Mesodermal cell (in vitro differentiated cells): Measurements from ENCODE around the gene MICAL3.
"Not testable (repeated sequence)": the region's sequence is repeated elsewhere in the genome, so short reads cannot be mapped to it uniquely, and the experiment has no call there.

Experiments
- H3K27ac ChIP-seq: 2 replicates; pipeline ENCODE4 v1.7.0; 2013; ENCODE audit warnings: mild to moderate bottlenecking, low read depth, low read length, moderate library complexity; ENCODE audit not compliant: severe bottlenecking
- H3K36me3 ChIP-seq: 2 replicates; pipeline ENCODE4 v1.7.1; 2013; ENCODE audit warnings: mild to moderate bottlenecking, low read length, moderate library complexity; ENCODE audit not compliant: control insufficient read depth, insufficient read depth
- H3K4me1 ChIP-seq: one replicate; pipeline ENCODE4 v1.7.1; 2013; ENCODE audit warnings: mild to moderate bottlenecking, low read length; ENCODE audit not compliant: insufficient read depth, control insufficient read depth, poor library complexity, severe bottlenecking
- H3K4me3 ChIP-seq: 2 replicates; pipeline ENCODE4 v1.7.0; 2013; ENCODE audit warnings: low read length, control low read depth, mild to moderate bottlenecking; ENCODE audit not compliant: insufficient read depth, poor library complexity, severe bottlenecking; ENCODE audit errors: extremely low read depth
- H3K9me3 ChIP-seq: 2 replicates; pipeline ENCODE4 v1.7.1; 2013; ENCODE audit warnings: mild to moderate bottlenecking, low read length, moderate library complexity; ENCODE audit not compliant: control insufficient read depth
- WGBS, 2 experiments: methylation state at CpG; one replicate each; pipeline ENCODE4 v1.1.5; 2013; ENCODE audit warnings: missing lambda C conversion rate in 2 of 2; ENCODE audit not compliant: insufficient coverage in 2 of 2; 5-methylcytosine and 5-hydroxymethylcytosine counted together

MICAL3 gene

DNA sequence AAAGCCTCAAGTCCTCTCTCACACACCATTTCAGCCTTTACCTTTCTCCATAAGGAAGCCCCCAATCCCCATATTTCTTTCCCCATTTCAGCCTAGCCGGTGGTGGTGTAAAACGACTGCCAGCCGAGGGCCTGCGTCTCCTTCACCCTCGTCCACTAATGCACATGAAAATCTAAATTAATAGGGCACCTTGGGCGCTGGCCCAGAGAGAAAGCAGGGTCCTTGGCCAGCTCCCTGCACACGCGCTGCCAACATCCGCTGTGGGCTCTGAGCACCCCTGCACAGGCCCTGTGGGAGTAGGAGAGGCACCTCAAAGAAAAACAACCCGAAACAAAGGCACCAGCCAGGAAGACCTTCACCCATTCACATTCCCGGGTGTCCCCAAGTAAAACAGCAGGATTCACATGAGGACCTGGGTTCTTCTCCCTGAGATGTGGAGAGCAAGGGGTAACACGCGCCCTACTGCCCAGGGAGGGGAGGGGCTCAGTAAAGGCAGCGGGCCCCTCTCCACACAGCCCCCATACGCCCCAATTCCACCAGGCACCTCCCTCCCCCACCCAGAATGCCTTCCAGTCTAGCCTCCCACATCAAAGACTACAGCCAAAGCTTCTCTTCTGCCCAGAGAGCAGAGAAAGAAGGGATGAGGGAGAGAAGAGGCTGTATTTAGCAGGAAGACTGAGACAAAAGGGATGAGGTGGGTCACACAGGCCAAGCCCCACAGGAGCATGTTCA, 79.0 kb downstream of the MICAL3 start:
- Histone ChIP-seq H3K4me3 (no peak overlapping the region), H3K27ac (no peak overlapping the region), H3K4me1 (peaks cover 34% of the 10 kb centered on the region), H3K36me3 (peaks cover 3% of the 10 kb centered on the region), H3K9me3 (no peaks in the 10 kb centered on the region)
- WGBS, 2 experiments, result 84 to 97% methylated on average over 5 to 11 of the region's 15 CpGs

DNA sequence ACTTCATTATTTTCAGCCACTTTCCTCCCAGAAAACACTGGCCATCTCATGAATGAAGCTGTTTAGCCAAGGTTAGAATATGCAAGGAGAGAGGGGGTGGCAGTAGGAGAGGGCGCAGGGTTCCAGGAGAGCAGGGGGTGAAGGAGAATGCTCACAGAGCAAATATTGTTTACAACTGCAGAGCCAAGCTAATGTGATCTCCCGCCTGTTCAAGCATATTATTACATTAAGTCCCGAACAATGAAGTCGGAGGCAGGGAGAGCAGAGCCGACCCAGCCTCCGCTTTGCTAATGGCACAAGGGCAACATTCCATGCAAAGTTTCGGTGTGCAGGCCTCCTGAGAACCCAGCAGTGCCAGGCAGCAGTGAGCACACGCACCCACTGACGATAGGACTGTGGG, 80.1 kb downstream of the MICAL3 start:
- peaks cover 36% of the 10 kb centered on the region for H3K4me1 ChIP-seq
- no peak overlapping the region for H3K4me3 ChIP-seq

DNA sequence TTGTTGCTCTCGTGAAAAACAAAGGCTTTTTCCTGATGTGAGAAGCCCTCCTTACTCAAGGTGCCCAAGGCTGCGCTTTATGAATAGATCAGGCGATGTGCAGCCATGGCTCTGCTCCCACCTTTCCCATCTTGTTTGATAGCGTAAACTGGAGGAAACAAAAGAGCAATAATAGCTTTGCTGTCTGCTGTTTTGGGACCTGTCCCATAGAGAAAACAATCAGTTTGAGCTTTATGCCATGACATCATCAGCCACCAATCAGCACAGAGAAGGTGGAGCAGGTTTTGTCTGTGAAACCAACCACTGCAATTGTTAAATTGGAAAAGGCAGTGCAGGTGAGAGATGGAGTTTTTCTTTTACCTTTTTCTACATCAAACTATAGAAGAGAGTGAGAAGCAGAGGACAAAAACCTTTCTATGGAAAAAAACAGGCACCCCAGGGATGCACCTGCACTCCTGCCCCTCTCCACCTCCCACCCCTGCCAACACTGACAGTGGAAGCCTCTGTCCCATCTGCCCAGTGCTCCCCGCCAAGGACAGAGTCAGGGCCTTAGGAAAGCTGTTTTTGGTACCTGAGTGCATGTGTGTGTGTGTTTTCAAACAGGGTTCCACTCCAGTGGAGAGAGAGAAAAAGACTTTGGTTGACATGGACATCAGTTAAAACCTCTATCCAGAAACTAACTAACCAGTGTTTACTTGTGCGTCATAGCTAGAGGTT, 80.7 kb downstream of the MICAL3 start:
- H3K4me1 ChIP-seq, result peaks cover 36% of the 10 kb centered on the region
- no peaks in the 10 kb centered on the region for H3K9me3 ChIP-seq
- H3K27ac ChIP-seq, result no peak overlapping the region
- WGBS, 2 experiments, result 94 to 96% methylated on average over 2 to 4 of the region's 6 CpGs
- H3K4me3 ChIP-seq, result no peak overlapping the region
- peaks cover 3% of the 10 kb centered on the region for H3K36me3 ChIP-seq

More for the DNA sequence above, 80.1 kb downstream of the MICAL3 start:
- 89 to 94% methylated on average over 7 to 8 of the region's 9 CpGs for WGBS, 2 experiments
- peaks cover 3% of the 10 kb centered on the region for H3K36me3 ChIP-seq
- no peak overlapping the region for H3K27ac ChIP-seq
- no peaks in the 10 kb centered on the region for H3K9me3 ChIP-seq

DNA sequence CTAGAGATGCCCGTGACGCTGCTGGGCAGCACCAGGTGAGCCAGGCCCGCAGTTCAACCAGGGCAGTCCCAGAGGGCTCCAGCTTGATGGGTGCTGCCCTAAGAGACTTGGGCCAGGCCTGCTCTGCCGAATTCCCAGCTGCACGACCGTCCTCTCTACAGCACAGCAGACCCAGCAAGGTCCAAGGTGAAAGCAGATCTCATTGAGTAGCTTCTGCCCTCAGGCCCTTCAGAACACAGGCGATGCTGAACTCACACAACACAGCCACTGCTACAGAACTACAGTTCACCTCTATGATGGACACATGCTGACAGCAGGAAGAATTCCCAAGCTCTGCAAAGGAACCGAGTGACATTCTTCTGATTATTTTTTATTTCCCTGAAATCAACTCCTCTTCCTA, 81.6 kb downstream of the MICAL3 start:
- Histone ChIP-seq H3K36me3 (peaks cover 3% of the 10 kb centered on the region), H3K4me1 (peaks cover 36% of the 10 kb centered on the region), H3K4me3 (no peak overlapping the region), H3K9me3 (no peaks in the 10 kb centered on the region), H3K27ac (no peak overlapping the region)
- 92% methylated on average over 7 to 8 of the region's 8 CpGs for WGBS, 2 experiments

DNA sequence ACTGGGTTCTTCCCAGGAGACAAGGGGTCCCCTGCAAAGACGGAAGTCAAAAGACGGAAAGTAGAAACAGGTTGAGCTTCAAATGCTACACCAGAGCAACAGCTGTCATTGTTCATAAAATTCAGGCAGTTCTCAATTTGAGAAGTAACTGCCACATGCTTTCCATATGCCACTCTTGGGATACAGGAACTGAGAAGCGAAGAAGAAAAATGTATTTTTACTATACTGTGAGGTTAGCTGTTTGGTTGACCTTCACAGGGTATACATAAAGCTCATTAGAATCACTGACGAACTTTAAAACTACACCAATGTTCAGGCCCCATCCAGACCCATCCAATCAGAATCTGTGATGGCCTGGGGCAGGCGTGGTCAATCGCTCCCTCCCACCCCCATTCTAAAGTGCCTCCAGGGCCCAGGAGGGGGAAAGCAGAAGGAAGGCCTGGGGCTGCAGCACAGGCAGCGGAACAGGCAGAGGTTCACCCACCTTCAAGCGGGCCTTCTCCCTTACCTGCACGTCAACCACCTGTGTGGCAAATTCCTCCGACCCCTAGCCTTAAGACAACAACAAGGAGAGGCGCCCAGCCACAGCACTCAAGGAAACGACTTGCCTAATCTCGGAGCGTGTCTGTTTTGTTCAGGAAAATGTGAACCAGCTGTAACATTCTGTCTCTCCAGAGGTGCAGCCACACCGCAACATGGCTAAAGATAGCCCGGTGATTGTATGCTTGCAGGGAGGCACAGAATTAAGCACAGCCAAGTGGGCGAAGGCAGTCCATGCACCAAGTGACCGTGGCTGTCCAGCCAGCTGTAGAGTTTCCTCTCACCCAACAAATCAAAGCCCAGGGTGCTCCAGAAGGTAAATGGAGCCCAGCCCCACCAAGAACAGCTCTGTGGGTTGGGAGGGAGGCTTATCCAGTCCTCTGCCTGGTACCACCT, 82.6 kb downstream of the MICAL3 start:
- WGBS, 2 experiments, result 94 to 95% methylated on average over 11 to 12 of the region's 18 CpGs
- Histone ChIP-seq H3K4me1 (peaks cover 30% of the 10 kb centered on the region), H3K9me3 (no peaks in the 10 kb centered on the region), H3K27ac (no peak overlapping the region), H3K36me3 (peaks cover 3% of the 10 kb centered on the region), H3K4me3 (no peak overlapping the region)

DNA sequence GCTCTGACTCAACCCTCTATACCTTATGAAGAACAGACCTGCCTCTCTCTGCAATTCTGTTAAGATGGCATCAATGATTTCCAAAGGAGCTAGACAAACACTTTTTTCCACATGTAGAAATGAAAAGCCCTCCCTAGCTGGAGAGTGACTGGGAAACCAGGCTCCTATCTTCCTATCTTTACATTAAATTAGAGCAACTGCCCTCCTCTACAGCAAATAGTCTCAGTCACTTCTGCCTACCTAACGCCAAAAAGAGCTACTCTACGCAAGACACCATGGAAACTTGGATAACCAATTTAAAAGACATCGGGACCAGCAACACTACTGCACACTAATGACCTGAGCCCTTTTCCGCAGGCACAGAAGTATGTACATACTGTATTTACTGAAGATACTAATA, 84.8 kb downstream of the MICAL3 start:
- peaks cover 3% of the 10 kb centered on the region for H3K36me3 ChIP-seq
- no peak overlapping the region for H3K27ac ChIP-seq
- peaks cover 12% of the 10 kb centered on the region for H3K4me1 ChIP-seq
- H3K4me3 ChIP-seq, result no peak overlapping the region
- 83 to 100% methylated on average over 1 to 3 of the region's 4 CpGs for WGBS, 2 experiments
- no peaks in the 10 kb centered on the region for H3K9me3 ChIP-seq

DNA sequence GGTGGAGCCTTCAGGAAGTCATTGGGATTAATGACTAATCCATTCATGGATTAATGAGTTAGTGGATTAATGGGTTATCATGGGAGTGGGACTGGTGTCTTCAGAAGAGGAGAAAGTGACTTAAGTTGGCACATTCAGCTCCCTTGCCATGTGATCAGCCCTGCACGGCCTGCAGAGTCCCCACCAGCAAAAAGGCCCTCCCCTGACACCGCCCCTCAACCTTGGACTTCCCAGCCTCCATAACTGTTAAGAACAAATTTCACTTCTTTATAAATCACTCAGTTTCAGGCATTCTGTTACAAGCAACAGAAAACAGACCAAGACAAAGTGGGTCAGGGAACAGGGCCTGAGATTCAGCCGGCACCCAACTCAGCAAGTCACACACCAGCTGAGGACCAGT, 85.3 kb downstream of the MICAL3 start:
- Histone ChIP-seq H3K36me3 (peaks cover 3% of the 10 kb centered on the region), H3K27ac (no peak overlapping the region), H3K4me3 (no peak overlapping the region), H3K9me3 (no peaks in the 10 kb centered on the region), H3K4me1 (peaks cover 7% of the 10 kb centered on the region)
- 93 to 100% methylated on average over 3 of the region's 3 CpGs for WGBS, 2 experiments

DNA sequence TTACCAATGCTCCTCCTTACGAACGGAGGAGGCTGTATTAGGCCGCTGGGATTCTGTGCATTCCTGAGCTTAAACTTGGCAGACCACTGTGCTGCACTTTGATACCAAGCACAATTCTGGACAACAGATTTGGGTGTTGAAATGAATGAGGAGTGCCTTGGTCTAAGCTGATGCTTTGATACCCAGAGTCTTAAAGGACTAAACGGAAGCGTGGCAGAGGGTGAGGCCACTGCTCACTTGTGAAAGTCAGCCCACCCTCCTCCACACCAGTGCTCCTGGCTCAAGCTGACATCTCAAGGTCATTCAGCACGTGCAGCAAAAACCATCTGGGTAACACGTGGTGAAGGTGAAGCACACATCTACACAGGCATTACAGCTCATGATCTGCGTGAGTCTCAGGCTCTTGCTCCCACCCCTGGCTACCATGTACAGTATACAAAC, 85.9 kb downstream of the MICAL3 start:
- Histone ChIP-seq H3K27ac (no peak overlapping the region), H3K36me3 (peaks cover 3% of the 10 kb centered on the region), H3K9me3 (no peaks in the 10 kb centered on the region), H3K4me3 (no peak overlapping the region), H3K4me1 (peaks cover 4% of the 10 kb centered on the region)
- WGBS, 2 experiments, result 79 to 98% methylated on average over 5 to 7 of the region's 8 CpGs

DNA sequence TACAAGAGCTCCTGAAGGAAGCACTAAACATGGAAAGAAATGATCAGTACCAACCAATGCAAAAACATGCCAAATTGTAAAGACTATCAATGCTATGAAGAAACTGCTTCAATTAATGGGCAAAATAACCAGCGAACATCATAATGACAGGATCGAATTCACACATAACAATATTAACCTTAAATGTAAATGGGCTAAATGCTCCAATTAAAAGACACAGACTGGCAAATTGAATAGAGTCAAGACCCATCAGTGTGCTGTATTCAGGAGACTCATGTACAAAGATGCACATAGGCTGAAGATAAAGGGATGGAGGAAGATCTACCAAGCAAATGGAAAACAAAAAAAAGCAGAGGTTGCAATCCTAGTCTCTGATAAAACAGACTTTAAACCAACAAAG, 91.9 kb downstream of the MICAL3 start:
- H3K4me3 ChIP-seq, H3K27ac ChIP-seq, H3K4me1 ChIP-seq, H3K36me3 ChIP-seq, H3K9me3 ChIP-seq: not testable (repeated sequence)
- no CpG with 5 or more reads among the region's 2 CpGs for WGBS, 2 experiments

DNA sequence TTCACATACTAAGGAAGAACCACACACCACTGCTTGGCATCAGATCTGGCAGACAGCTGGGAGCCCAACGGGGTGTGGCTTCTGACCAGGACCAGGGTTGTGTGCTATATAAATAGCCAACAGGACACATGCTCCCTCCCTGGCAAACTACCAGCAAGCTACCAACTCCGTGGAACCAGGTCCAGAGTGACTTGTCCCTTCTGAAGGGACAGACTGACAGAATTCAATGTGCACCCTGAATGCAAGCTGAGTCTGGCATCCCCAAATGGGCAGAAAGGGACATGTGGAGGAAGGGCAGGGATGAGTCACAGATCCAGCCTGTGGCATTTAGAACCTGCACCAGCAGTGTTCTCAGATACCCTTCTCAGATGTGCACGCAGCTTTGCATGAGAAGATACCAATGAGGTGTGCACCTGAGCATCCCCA, 92.9 kb downstream of the MICAL3 start:
- Histone ChIP-seq H3K4me3 (no peak overlapping the region), H3K27ac (no peak overlapping the region), H3K4me1 (peaks cover 4% of the 10 kb centered on the region), H3K9me3 (no peaks in the 10 kb centered on the region), H3K36me3 (no peaks in the 10 kb centered on the region)
- WGBS, 2 experiments, result 93 to 95% methylated on average over 2 to 3 of the region's 3 CpGs
